Measurements from ENCODE around the gene ESCO1.

DNA sequence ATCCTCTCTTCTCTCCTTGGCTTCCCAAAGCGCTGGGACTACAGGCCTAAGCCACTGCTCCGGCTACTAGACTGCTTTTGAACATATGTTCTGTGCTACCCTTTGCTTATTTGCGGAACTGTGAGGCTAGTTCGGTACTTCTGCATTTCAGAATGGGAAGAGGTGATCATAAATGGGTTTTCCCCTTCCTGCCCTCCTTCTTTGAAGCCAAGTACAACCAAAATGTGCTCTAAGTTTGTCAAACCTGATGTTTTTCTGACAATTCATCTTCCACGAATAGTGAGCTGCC is 1.7 kb upstream of the ESCO1 start:
- TF ChIP-seq, protein P1, sequence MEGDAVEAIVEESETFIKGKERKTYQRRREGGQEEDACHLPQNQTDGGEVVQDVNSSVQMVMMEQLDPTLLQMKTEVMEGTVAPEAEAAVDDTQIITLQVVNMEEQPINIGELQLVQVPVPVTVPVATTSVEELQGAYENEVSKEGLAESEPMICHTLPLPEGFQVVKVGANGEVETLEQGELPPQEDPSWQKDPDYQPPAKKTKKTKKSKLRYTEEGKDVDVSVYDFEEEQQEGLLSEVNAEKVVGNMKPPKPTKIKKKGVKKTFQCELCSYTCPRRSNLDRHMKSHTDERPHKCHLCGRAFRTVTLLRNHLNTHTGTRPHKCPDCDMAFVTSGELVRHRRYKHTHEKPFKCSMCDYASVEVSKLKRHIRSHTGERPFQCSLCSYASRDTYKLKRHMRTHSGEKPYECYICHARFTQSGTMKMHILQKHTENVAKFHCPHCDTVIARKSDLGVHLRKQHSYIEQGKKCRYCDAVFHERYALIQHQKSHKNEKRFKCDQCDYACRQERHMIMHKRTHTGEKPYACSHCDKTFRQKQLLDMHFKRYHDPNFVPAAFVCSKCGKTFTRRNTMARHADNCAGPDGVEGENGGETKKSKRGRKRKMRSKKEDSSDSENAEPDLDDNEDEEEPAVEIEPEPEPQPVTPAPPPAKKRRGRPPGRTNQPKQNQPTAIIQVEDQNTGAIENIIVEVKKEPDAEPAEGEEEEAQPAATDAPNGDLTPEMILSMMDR (IDR thresholded peaks at IDR 0.05), result no peak
- no peak for TF ChIP-seq ZFX (IDR thresholded peaks at IDR 0.05; ENCODE audit: borderline replicate concordance)

All from 22Rv1 (cell line).